HepG2 (cell line): ENCODE measurements around the gene CALCR.

Experiments
- CTCF ChIP-seq: sonication (generic); formaldehyde crosslinking; IDR thresholded peaks from 2 replicates; pipeline ENCODE4 v1.5.0; 2020; ENCODE audit warnings: mild to moderate bottlenecking, missing genetic modification reagents, moderate library complexity
- GATA4 ChIP-seq: sonication (generic); IDR thresholded peaks from 2 replicates; pipeline ENCODE4 v1.6.1; 2016; ENCODE audit warnings: antibody characterized with exemption, low read depth, borderline replicate concordance
- NFE2 ChIP-seq: sonication (generic); formaldehyde crosslinking; IDR thresholded peaks from 2 replicates; pipeline ENCODE4 v1.4.0; 2020; ENCODE audit warnings: missing genetic modification reagents
- ZNF253 ChIP-seq: sonication (generic); formaldehyde crosslinking; IDR thresholded peaks from 2 replicates; pipeline ENCODE4 v1.8.0; 2022; ENCODE audit warnings: mild to moderate bottlenecking, missing genetic modification reagents, borderline replicate concordance
- ZSCAN5A ChIP-seq: sonication (generic); formaldehyde crosslinking; IDR thresholded peaks from 2 replicates; pipeline ENCODE4 v1.8.0; 2022; ENCODE audit warnings: mild to moderate bottlenecking, missing genetic modification reagents, borderline replicate concordance

GRCh38 chr7:93476491-93477344 lies 97.8 kb downstream of the CALCR start:
- TF ChIP-seq GATA4 (no peak), CTCF (CRISPR knock-in tag) (no peak), ZSCAN5A (no peak), NFE2 (CRISPR knock-in tag) (no peak), ZNF253 (no peak)
